CD14-positive monocyte (primary cell): ENCODE data around the gene KRTAP4-11. TPM values are rescaled to one million over a fixed set of nuclear protein-coding genes. Genes with fewer than 3 reads are reported as not detected.
"Not testable (repeated sequence)": the region's sequence is repeated elsewhere in the genome, so short reads cannot be mapped to it uniquely, and the experiment has no call there.

ENCODE experiments used
- DNase-seq, 3 donors: peaks; one replicate each; pipeline ENCODE4 v3.0.0-alpha.2; 2011 to 2022
- H2AFZ ChIP-seq: 2 replicates; pipeline ENCODE4 v1.6.0; 2012; ENCODE audit warnings: mild to moderate bottlenecking, low read depth, low read length, inconsistent platforms; ENCODE audit not compliant: insufficient read depth, poor library complexity, severe bottlenecking
- H3K27ac ChIP-seq, 2 donors: 1 replicate in 1 of 2; 2 replicates in 1 of 2; pipeline ENCODE4 v1.5.1; 2012 to 2013; ENCODE audit warnings: low read length in 2 of 2, control low read depth in 1 of 2, inconsistent platforms in 1 of 2, low read depth in 1 of 2, mild to moderate bottlenecking in 1 of 2
- H3K27me3 ChIP-seq, 2 donors: one replicate each; pipeline versions ENCODE4 v1.6.0 to v1.6.1; 2011 to 2013; ENCODE audit warnings: low read length in 2 of 2; ENCODE audit not compliant: control insufficient read depth in 2 of 2, insufficient read depth in 2 of 2
- H3K36me3 ChIP-seq, 2 donors: replicated peaks in 1 of 2; 1 replicate in 1 of 2; 2 replicates in 1 of 2; pipeline versions ENCODE4 v1.5.1 to v1.6.1; 2012 to 2013; ENCODE audit warnings: low read length in 2 of 2, control low read depth in 1 of 2, inconsistent platforms in 1 of 2, mild to moderate bottlenecking in 1 of 2; ENCODE audit not compliant: insufficient read depth in 2 of 2, control insufficient read depth in 1 of 2
- H3K4me1 ChIP-seq, 2 donors: 1 replicate in 1 of 2; 2 replicates in 1 of 2; pipeline versions ENCODE4 v1.5.1 to v1.6.1; 2012 to 2013; ENCODE audit warnings: low read length in 2 of 2, control low read depth in 1 of 2, inconsistent platforms in 1 of 2, mild to moderate bottlenecking in 1 of 2, moderate library complexity in 1 of 2; ENCODE audit not compliant: insufficient read depth in 2 of 2, control insufficient read depth in 1 of 2
- H3K4me2 ChIP-seq: replicated peaks from 2 replicates; pipeline ENCODE3; 2012; ENCODE audit warnings: low read length, moderate library complexity, mild to moderate bottlenecking; ENCODE audit not compliant: poor library complexity, severe bottlenecking; ENCODE audit errors: extremely low read depth
- H3K4me3 ChIP-seq, 3 experiments: fragments of 200-600 bp in 1 of 3; sonication (generic) in 1 of 3; replicated peaks in 1 of 3; 1 replicate in 2 of 3; 2 replicates in 1 of 3; pipeline ENCODE4 v1.5.1; 2011 to 2013; ENCODE audit warnings: low read length in 3 of 3, mild to moderate bottlenecking in 3 of 3, control low read depth in 2 of 3, low read depth in 2 of 3, inconsistent platforms in 1 of 3, moderate library complexity in 1 of 3
- H3K79me2 ChIP-seq: 2 replicates; pipeline ENCODE4 v1.6.0; 2012; ENCODE audit warnings: mild to moderate bottlenecking, control low read depth, inconsistent platforms, low read length, moderate library complexity; ENCODE audit not compliant: insufficient read depth
- H3K9ac ChIP-seq: 2 replicates; pipeline ENCODE4 v1.6.0; 2017; ENCODE audit warnings: low read length, mild to moderate bottlenecking; ENCODE audit not compliant: insufficient read depth, poor library complexity, severe bottlenecking
- H3K9me3 ChIP-seq, 2 donors: replicated peaks in 1 of 2; 1 replicate in 1 of 2; 2 replicates in 1 of 2; pipeline versions ENCODE4 v1.5.1 to v1.6.1; 2012 to 2013; ENCODE audit warnings: low read length in 2 of 2, control low read depth in 1 of 2; ENCODE audit not compliant: control insufficient read depth in 1 of 2, insufficient read depth in 1 of 2
- H4K20me1 ChIP-seq: 2 replicates; pipeline ENCODE4 v1.6.0; 2012; ENCODE audit warnings: mild to moderate bottlenecking, low read length, control low read depth, moderate library complexity; ENCODE audit not compliant: insufficient read depth
- H3K27ac Mint-ChIP-seq, 7 donors: one replicate each; pipeline ENCODE4 v1.8.0; 2020; ENCODE audit warnings: mild to moderate bottlenecking in 7 of 7, mixed read lengths in 7 of 7, moderate library complexity in 6 of 7, inconsistent platforms in 2 of 7
- H3K27me3 Mint-ChIP-seq, 3 donors: one replicate each; pipeline ENCODE4 v1.8.0; 2021 to 2022; ENCODE audit warnings: low read depth in 3 of 3, mild to moderate bottlenecking in 3 of 3, mixed read lengths in 3 of 3, moderate library complexity in 3 of 3, inconsistent platforms in 1 of 3
- H3K36me3 Mint-ChIP-seq, 2 donors: one replicate each; pipeline ENCODE4 v1.8.0; 2020; ENCODE audit warnings: mixed read lengths in 2 of 2, inconsistent platforms in 1 of 2, mild to moderate bottlenecking in 1 of 2
- H3K4me1 Mint-ChIP-seq: one replicate; pipeline ENCODE4 v1.8.0; 2020; ENCODE audit warnings: mild to moderate bottlenecking, mixed read lengths
- H3K4me3 Mint-ChIP-seq, 2 donors: one replicate each; pipeline ENCODE4 v1.8.0; 2020; ENCODE audit warnings: mild to moderate bottlenecking in 2 of 2, mixed read lengths in 2 of 2, moderate library complexity in 1 of 2
- H3K9me3 Mint-ChIP-seq, 7 donors: one replicate each; pipeline ENCODE4 v1.8.0; 2020 to 2022; ENCODE audit warnings: mixed read lengths in 7 of 7, mild to moderate bottlenecking in 6 of 7, moderate library complexity in 6 of 7, inconsistent platforms in 2 of 7
- WGBS: methylation state at CpG from one replicate; pipeline ENCODE4 v1.1.5; 2013; ENCODE audit warnings: missing lambda C conversion rate; ENCODE audit not compliant: insufficient coverage; 5-methylcytosine and 5-hydroxymethylcytosine counted together
- intact Hi-C, 2 donors: fragments of 100-400 bp; cut with micrococcal nuclease; formaldehyde crosslinking; loops; one replicate each; pipeline versions ENCODE4 v1.15.0 to v1.15.1; 2023
- polyA plus RNA-seq, 3 donors: library from polyadenylated mRNA; depleted of rRNA in 1 of 3; unstranded in 2 of 3; stranded (reverse) in 1 of 3; fragments of 300-500 nt in 2 of 3; fragments of >200 nt in 1 of 3; fragmentation: Illumina TruSeq in 2 of 3; gene quantifications; 1 replicate in 2 of 3; 2 replicates in 1 of 3; pipeline ENCODE4 v1.2.3, GENCODE V29; 2012 to 2021
- TF ChIP-seq, protein P1 (sequence below): fragments of 200-600 bp; IDR thresholded peaks from one replicate; pipeline ENCODE4 v1.8.0; 2022; ENCODE audit warnings: antibody characterized with exemption, mild to moderate bottlenecking

The KRTAP4-11 gene
- polyA plus RNA-seq, 3 donors, result not detected

- H3K27me3 Mint-ChIP-seq, result peaks cover 0 to 2% (median 1%) of the 10 kb centered on the region in 3 donors
- intact Hi-C loops, result no loop called here
These were observed 14.3 kb downstream of the KRTAP4-11 start for GRCh38 chr17:41103896-41104295.

DNA sequence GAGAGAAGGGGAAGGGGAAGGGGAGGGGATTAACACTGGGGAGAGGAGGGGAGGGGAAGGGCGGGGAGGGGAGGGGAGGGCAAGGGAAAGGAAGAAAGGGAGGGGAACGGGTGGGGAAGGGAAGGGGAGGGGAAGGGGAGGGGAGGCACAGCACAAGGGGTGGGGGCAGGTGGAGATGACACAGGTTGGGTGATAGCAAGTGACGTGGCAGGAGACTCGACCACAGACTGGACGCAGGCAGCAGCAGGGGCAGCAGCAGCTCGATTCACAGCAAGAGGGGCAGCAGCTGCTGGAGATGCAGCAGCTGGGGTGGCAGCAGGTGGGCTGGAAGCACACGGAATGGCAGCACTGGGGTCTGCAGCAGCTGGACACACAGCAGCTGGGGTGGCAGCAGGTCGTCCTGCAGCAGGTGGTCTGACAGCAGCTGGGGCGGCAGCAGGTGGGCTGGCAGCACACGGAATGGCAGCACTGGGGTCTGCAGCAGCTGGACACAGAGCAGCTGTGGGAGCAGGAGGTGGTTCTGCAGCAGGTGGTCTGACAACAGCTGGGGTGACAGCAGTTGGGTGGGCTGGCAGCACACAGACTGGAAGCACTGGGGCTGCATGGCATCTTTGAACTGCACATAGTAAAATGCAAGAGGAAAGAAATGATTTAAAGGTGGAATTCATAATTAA is 16.4 kb downstream of the KRTAP4-11 start, which contains the start of gene KRTAP4-16:
Gene KRTAP4-16, minus strand, starts transcription at position 624 of the 674 bp plus-strand sequence. Its CDS starts 0 bp downstream, at position 624.
- Mint-ChIP-seq H3K4me1 (peaks cover 5% of the 10 kb centered on the region), H3K9me3 (peaks cover 0 to 3% (median 0%) of the 10 kb centered on the region in 7 donors), H3K36me3 (no peaks in the 10 kb centered on the region), H3K4me3 (no peak within 1 kb of the TSS), H3K27ac (no peak within 1 kb of the TSS), H3K27me3 (peaks cover 0 to 7% (median 1%) of the 10 kb centered on the region in 3 donors)
- Histone ChIP-seq H3K4me1 (no peaks in the 10 kb centered on the region), H3K36me3 (no peaks in the 10 kb centered on the region), H3K27ac (no peak within 1 kb of the TSS), H3K79me2 (no peaks in the 10 kb centered on the region), H3K9ac (no peak within 1 kb of the TSS), H3K9me3 (no peaks in the 10 kb centered on the region), H3K4me3 (no peak within 1 kb of the TSS), H4K20me1 (no peaks in the 10 kb centered on the region), H3K4me2 (no peak within 1 kb of the TSS), H3K27me3 (no peaks in the 10 kb centered on the region), H2AFZ (no peak within 1 kb of the TSS)
- TF ChIP-seq, protein P1, sequence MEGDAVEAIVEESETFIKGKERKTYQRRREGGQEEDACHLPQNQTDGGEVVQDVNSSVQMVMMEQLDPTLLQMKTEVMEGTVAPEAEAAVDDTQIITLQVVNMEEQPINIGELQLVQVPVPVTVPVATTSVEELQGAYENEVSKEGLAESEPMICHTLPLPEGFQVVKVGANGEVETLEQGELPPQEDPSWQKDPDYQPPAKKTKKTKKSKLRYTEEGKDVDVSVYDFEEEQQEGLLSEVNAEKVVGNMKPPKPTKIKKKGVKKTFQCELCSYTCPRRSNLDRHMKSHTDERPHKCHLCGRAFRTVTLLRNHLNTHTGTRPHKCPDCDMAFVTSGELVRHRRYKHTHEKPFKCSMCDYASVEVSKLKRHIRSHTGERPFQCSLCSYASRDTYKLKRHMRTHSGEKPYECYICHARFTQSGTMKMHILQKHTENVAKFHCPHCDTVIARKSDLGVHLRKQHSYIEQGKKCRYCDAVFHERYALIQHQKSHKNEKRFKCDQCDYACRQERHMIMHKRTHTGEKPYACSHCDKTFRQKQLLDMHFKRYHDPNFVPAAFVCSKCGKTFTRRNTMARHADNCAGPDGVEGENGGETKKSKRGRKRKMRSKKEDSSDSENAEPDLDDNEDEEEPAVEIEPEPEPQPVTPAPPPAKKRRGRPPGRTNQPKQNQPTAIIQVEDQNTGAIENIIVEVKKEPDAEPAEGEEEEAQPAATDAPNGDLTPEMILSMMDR, result no peak
- DNase-seq, result no peak
- WGBS, result 73% methylated on average over 8 of the region's 10 CpGs
- intact Hi-C loops, result no loop called here

More at GRCh38 chr17:41103896-41104295, 14.3 kb downstream of the KRTAP4-11 start:
- Mint-ChIP-seq H3K4me1 (peaks cover 11% of the 10 kb centered on the region), H3K9me3 (peaks cover 0 to 3% (median 0%) of the 10 kb centered on the region in 7 donors), H3K27ac (no peak overlapping the region), H3K4me3 (no peak overlapping the region), H3K36me3 (no peaks in the 10 kb centered on the region)
- Histone ChIP-seq H3K27me3 (no peaks in the 10 kb centered on the region), H3K9ac (no peak overlapping the region), H3K27ac (no peak overlapping the region), H4K20me1 (no peaks in the 10 kb centered on the region), H3K36me3 (no peaks in the 10 kb centered on the region), H3K79me2 (no peaks in the 10 kb centered on the region), H3K4me1 (peaks cover 5 to 13% of the 10 kb centered on the region in 2 donors), H3K9me3 (no peaks in the 10 kb centered on the region), H3K4me3 (no peak overlapping the region), H3K4me2 (no peak overlapping the region), H2AFZ (no peak overlapping the region)
- TF ChIP-seq, protein P1, result no peak
- DNase-seq, result no peak
- WGBS, result no CpG with 5 or more reads among the region's 1 CpG

DNA sequence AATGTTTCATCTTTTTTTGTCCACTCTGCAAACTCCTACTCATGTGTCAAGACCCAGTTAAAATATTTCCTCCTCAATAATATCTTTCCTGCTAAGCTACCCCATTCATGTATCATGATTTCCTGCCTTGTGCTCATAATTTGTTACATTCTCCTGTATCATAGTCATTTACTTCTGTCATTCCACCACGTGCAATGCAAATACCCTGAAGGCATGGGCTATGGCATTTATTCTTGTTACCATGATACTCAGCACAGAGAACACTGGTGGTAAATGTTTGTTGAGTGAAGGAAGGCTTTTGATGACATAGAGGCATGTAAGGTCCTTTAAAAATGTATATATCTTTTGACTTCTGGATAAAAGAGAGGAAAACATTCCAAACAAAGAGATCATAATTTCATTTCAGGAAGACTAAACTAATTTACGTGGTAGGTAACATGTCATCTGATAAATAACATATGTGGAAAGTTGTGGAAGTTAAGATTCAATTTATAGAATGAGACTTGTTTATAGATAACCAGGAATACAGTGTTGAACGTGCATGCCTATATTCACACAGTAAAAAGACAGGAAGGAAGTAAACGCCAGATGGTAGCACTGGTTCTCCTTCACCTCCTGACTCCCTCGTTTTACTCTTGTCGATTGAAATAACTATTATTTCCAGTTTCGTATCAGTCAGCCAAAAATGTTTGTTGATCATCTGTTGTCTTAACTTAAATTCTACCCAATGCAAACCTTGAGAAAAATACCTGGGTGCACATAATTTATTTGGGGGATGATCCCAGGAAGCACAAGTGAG is 18.3 kb downstream of the KRTAP4-11 start:
- H3K4me2 ChIP-seq, H3K27me3 Mint-ChIP-seq, H3K27ac ChIP-seq, H2AFZ ChIP-seq, H3K36me3 ChIP-seq, H3K4me3 Mint-ChIP-seq, intact Hi-C loops, H3K4me1 ChIP-seq, H3K9me3 ChIP-seq, H3K36me3 Mint-ChIP-seq, H3K4me1 Mint-ChIP-seq, H3K27ac Mint-ChIP-seq, H3K79me2 ChIP-seq, H3K27me3 ChIP-seq, DNase-seq, H4K20me1 ChIP-seq, H3K4me3 ChIP-seq, H3K9ac ChIP-seq, H3K9me3 Mint-ChIP-seq: not testable (repeated sequence)
- WGBS, result 0% methylated on average over 3 of the region's 7 CpGs
